Rectal smooth muscle tissue (tissue), 1 donor: ENCODE results near the gene KIAA0930.
"Not testable (repeated sequence)": the region's sequence is repeated elsewhere in the genome, so short reads cannot be mapped to it uniquely, and the experiment has no call there.

ENCODE experiments used
- H3K27ac ChIP-seq: one replicate; pipeline ENCODE4 v1.7.0; 2013; ENCODE audit warnings: low read depth, low read length, inconsistent platforms
- H3K27me3 ChIP-seq: one replicate; pipeline ENCODE4 v1.7.0; 2013; ENCODE audit warnings: low read length; ENCODE audit not compliant: control insufficient read depth, insufficient read depth
- H3K36me3 ChIP-seq: one replicate; pipeline ENCODE4 v1.7.0; 2013; ENCODE audit warnings: low read length; ENCODE audit not compliant: control insufficient read depth, insufficient read depth
- H3K4me1 ChIP-seq: one replicate; pipeline ENCODE4 v1.7.0; 2013; ENCODE audit warnings: low read length; ENCODE audit not compliant: control insufficient read depth, insufficient read depth
- H3K4me3 ChIP-seq: one replicate; pipeline ENCODE4 v1.7.0; 2013; ENCODE audit warnings: low read length
- H3K9ac ChIP-seq: one replicate; pipeline ENCODE4 v1.7.0; 2013; ENCODE audit warnings: low read length

Gene KIAA0930

DNA sequence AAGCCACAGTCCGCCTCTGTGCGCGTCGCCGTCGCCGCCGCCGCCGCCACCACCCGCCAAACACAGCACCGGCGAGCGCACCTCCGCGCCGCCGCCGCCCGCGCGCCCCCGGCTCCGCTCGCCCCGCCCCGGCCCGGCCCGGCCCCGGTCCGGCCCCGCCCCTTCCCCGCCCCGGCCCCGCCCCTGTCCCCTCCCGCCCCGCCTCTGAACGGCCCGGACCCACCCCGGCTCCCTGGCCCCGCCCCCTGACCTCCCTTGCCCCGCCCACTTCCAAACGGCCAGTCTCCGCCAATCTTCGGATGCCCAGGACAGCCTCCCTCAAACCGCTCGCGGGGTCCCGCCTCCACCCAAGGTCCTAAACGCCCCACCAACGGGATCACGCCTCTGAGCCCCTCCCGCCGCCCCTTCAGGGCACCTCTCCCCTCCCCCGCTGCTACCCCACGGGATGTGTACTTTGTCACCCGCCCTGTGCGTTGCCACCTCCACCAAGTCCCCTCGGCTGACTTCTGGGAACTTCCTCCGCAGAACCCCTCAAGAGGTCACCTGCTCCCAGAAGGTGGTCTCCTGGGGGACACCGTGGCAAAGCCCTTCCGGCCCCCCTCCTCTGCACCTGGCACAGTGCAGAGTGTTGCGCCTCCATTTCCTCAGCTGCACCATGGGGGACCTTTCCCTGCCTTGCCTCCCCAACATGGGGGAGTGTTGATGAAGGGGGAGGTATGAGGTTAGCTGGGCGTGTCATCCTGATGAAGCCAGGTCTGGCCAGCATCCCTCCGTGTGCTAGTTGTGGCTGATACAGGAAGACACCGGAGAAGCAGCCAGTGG lies at the start of gene KIAA0930:
Gene KIAA0930, minus strand, starts transcription at position 85 of the 822 bp plus-strand sequence. CDS start 191 bp downstream, outside the sequence.
- H3K4me1 ChIP-seq, result peaks cover 8% of the 10 kb centered on the region
- peak within 1 kb of the TSS; percentile 48 for H3K27ac ChIP-seq
- H3K4me3 ChIP-seq, result peak within 1 kb of the TSS; percentile 69
- no peaks in the 10 kb centered on the region for H3K36me3 ChIP-seq
- H3K27me3 ChIP-seq, result no peaks in the 10 kb centered on the region
- no peak within 1 kb of the TSS for H3K9ac ChIP-seq

- no peak overlapping the region for H3K4me3 ChIP-seq
- no peaks in the 10 kb centered on the region for H3K27me3 ChIP-seq
- no peak overlapping the region for H3K27ac ChIP-seq
- H3K4me1 ChIP-seq, result no peaks in the 10 kb centered on the region
- no peak overlapping the region for H3K9ac ChIP-seq
- no peaks in the 10 kb centered on the region for H3K36me3 ChIP-seq
Measured at GRCh38 chr22:45286854-45287551, 46.3 kb upstream of the KIAA0930 start.

DNA sequence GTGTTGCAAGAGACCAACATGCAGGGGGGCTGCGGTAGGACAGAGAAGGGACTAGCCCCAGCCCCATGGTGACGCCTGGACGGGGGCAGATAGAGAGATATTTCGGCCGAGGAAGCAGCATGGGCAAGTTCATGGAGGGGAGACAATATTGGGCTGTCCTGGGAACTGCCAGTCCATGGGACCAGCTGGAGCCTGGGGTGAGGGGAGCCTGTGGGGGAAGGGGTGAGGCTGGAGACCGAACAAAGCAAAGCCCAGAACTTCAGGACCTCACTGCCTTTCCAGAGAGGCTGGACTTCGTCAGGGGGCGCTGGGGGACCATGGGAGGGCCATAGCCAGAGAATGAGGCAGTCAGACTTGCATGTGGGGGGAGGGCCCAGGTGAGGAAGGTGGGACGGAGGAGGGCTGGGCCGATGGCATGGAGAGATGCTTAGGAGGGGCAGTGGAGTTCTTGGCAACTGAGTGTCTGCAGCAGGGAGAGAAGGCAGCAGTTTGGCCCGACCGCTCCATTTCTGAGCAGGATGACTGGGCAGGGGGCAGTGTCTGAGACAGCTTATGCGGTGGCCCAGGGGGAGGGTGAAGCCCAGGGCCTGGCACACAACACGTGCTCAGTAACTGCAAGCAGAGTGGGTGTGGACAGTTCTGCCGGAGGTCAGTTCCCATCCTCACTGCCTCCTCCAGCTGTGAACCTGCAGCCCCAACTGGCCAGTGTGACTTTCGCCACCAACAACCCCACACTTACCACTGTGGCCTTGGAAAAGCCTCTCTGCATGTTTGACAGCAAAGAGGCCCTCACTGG lies 44.8 kb upstream of the KIAA0930 start:
- H3K4me1 ChIP-seq, result no peaks in the 10 kb centered on the region
- H3K27ac ChIP-seq, result no peak overlapping the region
- no peak overlapping the region for H3K9ac ChIP-seq
- H3K36me3 ChIP-seq, result no peaks in the 10 kb centered on the region
- no peak overlapping the region for H3K4me3 ChIP-seq
- no peaks in the 10 kb centered on the region for H3K27me3 ChIP-seq

DNA sequence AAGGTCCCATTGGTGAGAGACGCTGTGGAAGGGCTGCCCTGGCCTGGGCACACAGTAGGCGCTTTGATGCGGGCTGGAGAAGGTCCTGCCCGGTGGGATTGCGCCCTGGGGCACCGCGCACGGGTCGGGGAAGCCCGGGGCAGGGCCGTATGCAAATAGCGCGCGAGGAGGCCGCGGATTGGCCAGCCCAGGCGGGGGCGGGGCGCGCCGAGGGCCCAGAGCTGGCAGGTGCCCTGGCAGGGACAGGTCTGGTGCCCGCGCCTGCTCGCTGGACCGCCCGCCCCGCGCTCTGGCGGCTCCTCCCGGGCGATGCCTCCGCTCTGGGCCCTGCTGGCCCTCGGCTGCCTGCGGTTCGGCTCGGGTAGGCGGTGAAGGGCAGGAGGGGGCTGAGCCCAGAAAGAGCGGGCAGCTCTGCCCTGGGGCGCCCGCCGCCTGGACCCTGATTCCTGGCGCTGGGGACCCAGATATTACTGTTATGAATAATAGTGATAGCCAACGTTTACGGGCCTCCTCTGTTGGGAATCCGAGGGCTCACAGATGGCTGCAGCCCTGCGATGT lies 44.1 kb upstream of the KIAA0930 start, which contains the start of gene UPK3A:
Gene UPK3A, plus strand, starts transcription at position 245 of the 558 bp plus-strand sequence. Its CDS starts 65 bp downstream, at position 310.
- Histone ChIP-seq H3K4me3 (peak within 1 kb of the TSS; percentile 43), H3K4me1 (no peaks in the 10 kb centered on the region), H3K27me3 (no peaks in the 10 kb centered on the region), H3K36me3 (no peaks in the 10 kb centered on the region), H3K9ac (no peak within 1 kb of the TSS), H3K27ac (no peak within 1 kb of the TSS)

DNA sequence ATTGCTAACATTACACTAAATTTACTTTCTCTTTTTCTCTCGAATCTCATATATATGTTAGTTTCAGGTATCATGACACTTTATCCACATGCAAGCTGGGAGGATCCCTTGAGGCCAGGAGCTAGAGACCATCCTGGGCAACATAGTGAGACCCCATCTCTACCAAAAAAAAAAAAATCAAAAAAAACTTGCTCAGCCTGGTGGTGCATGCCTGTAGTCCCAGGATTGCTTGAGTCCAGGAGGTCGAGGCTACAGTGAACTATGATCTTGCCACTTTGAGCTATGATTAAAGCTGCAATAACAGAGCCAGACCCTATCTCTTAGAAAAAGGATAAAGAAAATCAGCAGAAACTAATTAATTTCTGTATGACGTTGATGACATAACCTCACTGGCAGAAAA lies 40.3 kb upstream of the KIAA0930 start:
- H3K9ac ChIP-seq, result no peak overlapping the region
- no peak overlapping the region for H3K4me3 ChIP-seq
- no peak overlapping the region for H3K27ac ChIP-seq
- no peaks in the 10 kb centered on the region for H3K36me3 ChIP-seq
- H3K27me3 ChIP-seq, result no peaks in the 10 kb centered on the region
- no peaks in the 10 kb centered on the region for H3K4me1 ChIP-seq

DNA sequence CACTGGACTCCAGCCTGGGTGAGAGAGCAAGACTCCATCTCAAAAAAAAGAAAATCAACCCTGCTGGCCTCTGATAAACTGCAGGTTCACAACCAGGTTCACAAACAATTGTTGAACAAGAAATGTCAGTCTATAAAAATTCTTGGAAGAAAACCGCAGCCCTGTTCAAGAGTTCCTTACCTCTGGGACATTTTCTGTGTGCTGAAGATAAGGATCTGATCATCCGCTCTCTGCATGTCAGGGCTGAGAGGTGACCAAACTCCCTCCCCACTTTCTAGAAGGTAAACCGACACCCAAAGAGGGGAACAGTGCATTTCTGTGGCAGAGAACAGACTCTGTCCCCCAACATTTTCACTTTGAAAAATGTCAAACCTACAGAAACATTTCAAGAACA lies 39.9 kb upstream of the KIAA0930 start:
- H3K27me3 ChIP-seq, result no peaks in the 10 kb centered on the region
- H3K9ac ChIP-seq, result no peak overlapping the region
- H3K4me3 ChIP-seq, result no peak overlapping the region
- peak overlapping the region; percentile 32 for H3K27ac ChIP-seq
- no peaks in the 10 kb centered on the region for H3K4me1 ChIP-seq
- no peaks in the 10 kb centered on the region for H3K36me3 ChIP-seq

DNA sequence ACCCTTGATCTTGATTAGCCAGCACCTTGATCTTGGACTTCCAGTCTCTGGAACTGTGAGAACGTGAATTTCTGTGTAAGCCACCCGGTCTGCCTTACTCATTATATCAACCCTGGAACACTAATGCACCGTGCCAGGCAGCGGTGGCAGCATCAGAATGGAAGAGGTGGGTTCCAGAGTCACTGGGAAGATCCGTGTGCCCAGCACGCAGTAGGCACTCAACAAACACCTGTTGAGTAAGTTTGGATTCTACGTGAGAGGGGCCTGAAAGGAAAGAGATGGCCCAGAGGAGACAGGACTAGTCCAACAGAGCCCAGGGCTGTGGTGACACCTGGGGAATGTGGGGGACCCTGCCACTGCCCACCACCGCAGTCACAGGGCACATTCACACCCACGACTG lies 37.4 kb upstream of the KIAA0930 start:
- H3K27me3 ChIP-seq, result no peaks in the 10 kb centered on the region
- no peak overlapping the region for H3K27ac ChIP-seq
- no peak overlapping the region for H3K9ac ChIP-seq
- no peaks in the 10 kb centered on the region for H3K4me1 ChIP-seq
- no peak overlapping the region for H3K4me3 ChIP-seq
- H3K36me3 ChIP-seq, result no peaks in the 10 kb centered on the region

- H3K27ac ChIP-seq, H3K4me3 ChIP-seq, H3K27me3 ChIP-seq, H3K9ac ChIP-seq, H3K4me1 ChIP-seq, H3K36me3 ChIP-seq: not testable (repeated sequence)
Measured at GRCh38 chr22:45277720-45278119, 37.0 kb upstream of the KIAA0930 start.

DNA sequence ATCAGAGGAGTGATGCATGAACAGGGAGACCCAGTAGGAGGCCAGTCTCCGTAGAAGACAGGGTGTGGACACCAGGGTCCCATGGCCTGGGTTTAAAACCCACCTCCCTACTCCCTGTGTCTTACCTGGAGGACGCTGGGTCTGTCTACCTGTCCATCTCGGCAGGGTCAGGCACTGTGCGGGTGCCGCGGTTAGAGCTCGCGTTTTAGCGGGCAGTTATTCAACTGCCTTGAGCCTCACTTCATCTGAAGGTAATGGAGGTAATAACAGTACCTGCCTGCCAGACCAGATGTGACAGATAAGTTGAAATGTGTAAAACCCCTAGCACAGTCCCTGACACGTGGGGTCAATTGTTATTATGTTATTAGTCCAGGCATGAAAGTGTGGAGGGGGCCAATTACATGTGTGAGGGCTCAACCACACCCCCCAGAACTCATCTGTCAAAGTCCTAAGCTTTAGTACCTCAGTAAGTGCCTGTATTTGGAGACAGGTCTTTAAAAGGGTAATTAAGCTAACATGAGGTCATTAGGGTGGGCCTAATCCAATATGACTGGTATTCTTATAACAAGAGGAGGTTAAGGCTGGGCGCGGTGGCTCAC lies 35.9 kb upstream of the KIAA0930 start:
- Histone ChIP-seq H3K4me1 (peaks cover 7% of the 10 kb centered on the region), H3K27me3 (no peaks in the 10 kb centered on the region), H3K36me3 (no peaks in the 10 kb centered on the region), H3K27ac (no peak overlapping the region), H3K4me3 (no peak overlapping the region), H3K9ac (no peak overlapping the region)

GRCh38 chr22:45273452-45274075 lies 32.9 kb upstream of the KIAA0930 start:
- no peak overlapping the region for H3K4me3 ChIP-seq
- peaks cover 9% of the 10 kb centered on the region for H3K4me1 ChIP-seq
- no peak overlapping the region for H3K9ac ChIP-seq
- no peaks in the 10 kb centered on the region for H3K27me3 ChIP-seq
- H3K27ac ChIP-seq, result peak overlapping the region; percentile 45
- H3K36me3 ChIP-seq, result no peaks in the 10 kb centered on the region

DNA sequence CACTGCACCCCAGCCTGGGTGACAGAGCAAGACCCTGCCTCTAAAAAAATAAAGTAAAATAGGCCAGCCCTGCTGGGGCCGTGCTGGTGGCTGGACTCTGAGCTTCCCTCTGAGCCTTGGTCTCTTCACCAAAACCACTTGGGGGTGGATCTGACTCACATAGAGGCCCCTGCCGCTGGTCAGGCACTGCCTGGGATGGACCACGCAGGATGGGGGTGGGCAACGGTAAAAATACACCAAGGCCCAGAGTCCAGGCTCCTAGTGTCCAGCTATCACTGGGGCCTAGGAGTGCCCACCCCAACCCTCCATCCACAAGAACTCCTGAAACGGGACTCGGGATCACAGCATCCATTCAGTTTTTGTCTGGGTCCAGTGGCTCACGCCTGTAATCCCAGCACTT lies 31.8 kb upstream of the KIAA0930 start:
- H3K36me3 ChIP-seq, result no peaks in the 10 kb centered on the region
- H3K27ac ChIP-seq, result peak overlapping the region; percentile 76
- no peak overlapping the region for H3K4me3 ChIP-seq
- no peak overlapping the region for H3K9ac ChIP-seq
- H3K27me3 ChIP-seq, result no peaks in the 10 kb centered on the region
- H3K4me1 ChIP-seq, result peaks cover 9% of the 10 kb centered on the region
